GM06990 (cell line): ENCODE measurements around the gene KIAA1586.
"Not testable (repeated sequence)": the region's sequence is repeated elsewhere in the genome, so short reads cannot be mapped to it uniquely, and the experiment has no call there.

Experiments used
- DNase-seq: peaks from one replicate; pipeline ENCODE4 v3.0.0-alpha.2; 2011; ENCODE audit not compliant: insufficient read length; ENCODE audit errors: extremely low read depth
- H3K27me3 ChIP-seq: replicated peaks from 2 replicates; pipeline ENCODE4 v1.6.0; 2011; ENCODE audit warnings: low read length; ENCODE audit not compliant: control insufficient read depth, insufficient read depth
- H3K36me3 ChIP-seq: 2 replicates; pipeline ENCODE4 v1.5.1; 2011; ENCODE audit warnings: low read length; ENCODE audit not compliant: control insufficient read depth, insufficient read depth
- H3K4me3 ChIP-seq: replicated peaks from 2 replicates; pipeline ENCODE4 v1.5.1; 2011; ENCODE audit warnings: low read depth, mild to moderate bottlenecking, control low read depth, low read length
- TF ChIP-seq, protein P1 (sequence below): IDR thresholded peaks from 2 replicates; pipeline ENCODE4 v1.5.1; 2011; ENCODE audit warnings: low read length, control low read depth, mild to moderate bottlenecking, inconsistent platforms; ENCODE audit not compliant: insufficient read depth, poor library complexity, severe bottlenecking

KIAA1586 gene

DNA sequence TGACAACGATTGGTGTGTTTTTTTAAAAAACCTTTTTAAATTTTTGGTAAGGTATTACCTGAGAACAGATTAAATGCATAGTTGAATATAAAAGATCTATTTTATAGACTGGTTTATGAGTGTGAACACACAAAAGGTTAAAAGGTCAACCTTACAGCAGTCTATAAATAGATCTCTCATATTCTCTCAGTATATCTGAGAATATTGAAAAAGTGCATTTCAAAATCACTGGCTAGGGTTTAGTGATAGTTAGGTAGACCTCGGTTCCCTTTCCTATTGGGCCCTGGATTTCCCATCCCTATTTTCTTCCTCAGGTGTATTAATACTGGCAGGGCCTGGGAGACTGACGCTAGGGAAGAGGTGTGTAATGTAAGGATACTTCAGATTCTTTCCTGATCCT lies 42.8 kb downstream of the KIAA1586 start:
- DNase-seq, result no peak
- Histone ChIP-seq H3K27me3 (no peaks in the 10 kb centered on the region), H3K36me3 (peaks cover 1% of the 10 kb centered on the region; the same call in 1 of the 2 replicates), H3K4me3 (peak overlapping the region; percentile 48)
- TF ChIP-seq, protein P1, sequence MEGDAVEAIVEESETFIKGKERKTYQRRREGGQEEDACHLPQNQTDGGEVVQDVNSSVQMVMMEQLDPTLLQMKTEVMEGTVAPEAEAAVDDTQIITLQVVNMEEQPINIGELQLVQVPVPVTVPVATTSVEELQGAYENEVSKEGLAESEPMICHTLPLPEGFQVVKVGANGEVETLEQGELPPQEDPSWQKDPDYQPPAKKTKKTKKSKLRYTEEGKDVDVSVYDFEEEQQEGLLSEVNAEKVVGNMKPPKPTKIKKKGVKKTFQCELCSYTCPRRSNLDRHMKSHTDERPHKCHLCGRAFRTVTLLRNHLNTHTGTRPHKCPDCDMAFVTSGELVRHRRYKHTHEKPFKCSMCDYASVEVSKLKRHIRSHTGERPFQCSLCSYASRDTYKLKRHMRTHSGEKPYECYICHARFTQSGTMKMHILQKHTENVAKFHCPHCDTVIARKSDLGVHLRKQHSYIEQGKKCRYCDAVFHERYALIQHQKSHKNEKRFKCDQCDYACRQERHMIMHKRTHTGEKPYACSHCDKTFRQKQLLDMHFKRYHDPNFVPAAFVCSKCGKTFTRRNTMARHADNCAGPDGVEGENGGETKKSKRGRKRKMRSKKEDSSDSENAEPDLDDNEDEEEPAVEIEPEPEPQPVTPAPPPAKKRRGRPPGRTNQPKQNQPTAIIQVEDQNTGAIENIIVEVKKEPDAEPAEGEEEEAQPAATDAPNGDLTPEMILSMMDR, result no peak

- Histone ChIP-seq H3K27me3 (no peaks in the 10 kb centered on the region), H3K36me3 (peaks cover 1% of the 10 kb centered on the region; the same call in 1 of the 2 replicates), H3K4me3 (peak within 1 kb of the TSS; percentile 69)
- TF ChIP-seq, protein P1, result no peak
- DNase-seq, result peak; percentile 96
These were observed 43.4 kb downstream of the KIAA1586 start, which contains the start of gene ZNF451 for GRCh38 chr6:57089687-57090457. Gene ZNF451 (plus strand): TSS chr6:57090188. CDS start chr6:57090254, 66 bp downstream.

DNA sequence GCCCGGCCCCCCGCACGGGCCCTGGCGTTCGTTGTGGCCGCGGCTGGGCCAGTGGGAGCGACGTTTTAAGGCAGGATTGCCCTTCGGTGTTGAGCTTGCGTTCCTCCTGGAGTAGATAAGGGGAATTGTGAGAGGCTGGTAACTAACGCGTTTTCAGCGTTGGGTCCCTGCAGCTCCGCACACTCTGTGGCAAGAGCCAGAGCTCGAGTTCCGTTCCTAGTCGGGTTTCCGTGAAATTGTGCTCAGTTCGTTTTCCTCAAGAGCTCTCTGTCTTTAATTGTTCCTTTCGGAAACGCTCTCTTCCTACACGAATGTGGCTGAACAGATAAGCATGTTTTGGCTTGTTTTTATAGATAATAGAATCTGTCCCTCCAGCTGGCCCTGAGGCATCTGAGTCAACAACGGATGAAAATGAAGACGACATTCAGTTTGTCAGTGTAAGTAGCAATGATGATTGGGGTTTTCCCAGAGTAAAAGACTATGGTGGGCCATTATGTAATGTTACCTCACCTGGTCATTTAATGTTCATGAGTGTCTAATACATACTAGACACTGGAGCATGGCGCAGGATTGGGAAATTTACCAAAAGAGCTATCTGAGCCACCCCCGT lies 44.1 kb downstream of the KIAA1586 start:
- not testable (repeated sequence) for DNase-seq, H3K27me3 ChIP-seq

GRCh38 chr6:57091375-57091774 lies 44.9 kb downstream of the KIAA1586 start:
- not testable (repeated sequence) for H3K27me3 ChIP-seq, DNase-seq, H3K36me3 ChIP-seq
- peak overlapping the region; percentile 34 for H3K4me3 ChIP-seq

More for the DNA sequence above, 44.1 kb downstream of the KIAA1586 start:
- H3K4me3 ChIP-seq, H3K36me3 ChIP-seq: not testable (repeated sequence)

- Histone ChIP-seq H3K36me3 (peaks cover 1% of the 10 kb centered on the region), H3K27me3 (no peaks in the 10 kb centered on the region), H3K4me3 (no peak overlapping the region)
- TF ChIP-seq, protein P1, result no peak
- DNase-seq, result no peak
These were observed 48.2 kb downstream of the KIAA1586 start for GRCh38 chr6:57094689-57095088.

DNA sequence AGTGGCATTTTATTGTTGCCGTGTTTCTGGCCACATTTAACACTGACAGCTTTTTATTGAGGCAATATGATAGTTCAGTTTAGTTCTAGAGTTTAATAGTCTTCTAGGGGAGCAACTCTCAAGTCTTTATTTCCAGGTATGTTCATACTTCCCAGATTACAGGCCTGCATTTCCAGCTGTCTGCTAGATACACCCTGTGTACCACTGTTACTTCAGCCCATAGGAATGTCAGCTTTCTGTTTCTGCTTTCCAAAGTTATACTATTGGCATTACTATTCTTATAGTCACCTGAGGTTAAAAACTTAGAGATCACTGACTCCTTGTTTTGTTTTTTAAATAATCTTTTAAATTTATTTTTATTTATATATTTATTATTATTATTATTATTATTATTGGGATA lies 51.1 kb downstream of the KIAA1586 start:
- Histone ChIP-seq H3K27me3 (no peaks in the 10 kb centered on the region), H3K4me3 (no peak overlapping the region), H3K36me3 (peaks cover 10% of the 10 kb centered on the region)
- DNase-seq, result no peak
- TF ChIP-seq, protein P1, result no peak
